Amniotic stem cell (primary cell): ENCODE data around the gene RGS12.

Experiments used
- DNase-seq: peaks from one replicate; lab custom pipeline; 2025; lab: John Stamatoyannopoulos, UW

RGS12 gene

DNA sequence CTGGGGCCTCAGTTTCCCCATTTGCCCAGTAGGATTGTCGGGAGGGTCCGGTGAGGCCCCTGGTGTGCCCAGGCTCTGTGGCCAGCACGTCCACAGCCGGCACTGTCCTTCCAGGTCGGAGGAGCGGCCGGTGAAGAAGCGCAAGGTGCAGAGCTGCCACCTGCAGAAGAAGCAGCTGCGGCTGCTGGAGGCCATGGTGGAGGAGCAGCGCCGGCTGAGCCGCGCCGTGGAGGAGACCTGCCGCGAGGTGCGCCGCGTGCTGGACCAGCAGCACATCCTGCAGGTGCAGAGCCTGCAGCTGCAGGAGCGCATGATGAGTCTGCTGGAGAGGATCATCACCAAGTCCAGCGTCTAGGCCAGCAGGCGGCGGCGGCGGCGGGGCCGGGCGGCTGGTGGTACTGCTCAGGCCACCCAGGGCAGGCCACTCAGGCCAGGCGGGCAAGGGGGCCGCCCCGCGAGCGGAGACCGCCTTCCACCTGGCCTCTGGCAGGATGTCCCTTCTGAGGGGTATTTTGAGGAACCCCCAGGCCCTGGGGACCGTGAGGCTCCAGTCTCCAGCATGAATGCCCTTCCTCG, 37.1 kb upstream of the RGS12 start:
- no peak for DNase-seq

DNA sequence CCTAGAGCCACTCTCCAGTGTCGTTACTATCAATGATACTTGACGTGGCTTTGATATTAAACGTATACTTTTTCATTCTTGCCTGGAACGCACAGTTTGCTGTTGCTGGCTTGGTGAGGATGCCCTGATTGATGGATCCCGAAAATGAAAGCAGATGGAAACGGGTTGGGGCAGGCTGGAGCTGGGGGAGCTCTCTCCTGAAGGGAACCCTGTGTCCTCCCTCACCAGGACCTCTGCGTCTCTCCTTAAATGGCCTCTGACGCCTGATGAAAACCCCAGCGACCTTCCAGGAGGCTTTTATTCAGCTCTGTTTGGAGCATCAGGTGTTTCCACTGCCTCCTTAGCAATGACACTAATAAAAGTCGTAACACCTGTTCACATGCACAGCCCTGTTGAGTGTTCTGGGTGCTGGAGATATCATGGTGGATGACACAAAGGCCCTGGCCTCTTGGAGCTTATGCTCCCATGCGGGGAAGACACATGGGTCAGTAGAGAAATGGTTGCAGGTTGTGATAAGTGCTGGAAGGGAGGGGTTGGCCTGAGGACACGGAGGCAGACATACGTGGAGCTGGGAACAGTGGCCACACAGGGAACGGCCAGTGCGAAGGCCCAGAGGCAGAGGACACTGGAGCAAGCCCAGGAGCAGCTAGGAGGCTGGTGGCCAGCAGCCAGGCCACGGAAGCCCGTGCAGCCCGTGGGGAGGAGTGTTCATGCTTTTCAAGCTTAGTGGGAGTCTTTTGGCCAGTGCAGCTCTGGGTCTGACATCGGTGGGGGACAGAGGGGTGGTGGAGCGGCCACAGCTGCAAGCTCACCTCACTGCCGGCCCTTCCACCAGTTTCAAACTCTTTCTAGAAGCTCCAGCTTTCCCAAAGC, 36.4 kb upstream of the RGS12 start:
- no peak for DNase-seq

DNA sequence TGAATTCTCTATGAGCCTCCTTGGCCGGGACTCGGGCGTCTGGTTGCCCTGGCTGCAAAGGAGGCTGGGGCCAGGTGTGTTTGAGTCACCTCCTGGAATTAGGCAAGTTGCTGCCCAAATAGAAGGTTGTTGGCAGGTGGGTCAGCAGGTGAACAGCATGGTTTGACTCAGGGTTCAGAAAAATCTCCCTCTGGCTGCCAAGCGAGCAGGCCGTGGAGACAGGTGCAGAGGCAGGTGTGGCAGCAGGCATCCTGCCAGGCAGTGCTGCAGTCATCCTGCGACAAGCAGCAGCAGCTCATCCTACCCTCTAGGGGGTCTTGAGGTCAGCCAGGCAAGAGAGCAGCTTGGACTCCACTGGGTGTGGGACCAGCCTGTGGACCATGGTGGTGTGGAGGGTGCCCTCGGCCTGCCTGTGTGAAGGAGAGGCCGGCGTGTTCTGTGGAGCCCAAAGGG, 35.7 kb upstream of the RGS12 start:
- DNase-seq: no peak

DNA sequence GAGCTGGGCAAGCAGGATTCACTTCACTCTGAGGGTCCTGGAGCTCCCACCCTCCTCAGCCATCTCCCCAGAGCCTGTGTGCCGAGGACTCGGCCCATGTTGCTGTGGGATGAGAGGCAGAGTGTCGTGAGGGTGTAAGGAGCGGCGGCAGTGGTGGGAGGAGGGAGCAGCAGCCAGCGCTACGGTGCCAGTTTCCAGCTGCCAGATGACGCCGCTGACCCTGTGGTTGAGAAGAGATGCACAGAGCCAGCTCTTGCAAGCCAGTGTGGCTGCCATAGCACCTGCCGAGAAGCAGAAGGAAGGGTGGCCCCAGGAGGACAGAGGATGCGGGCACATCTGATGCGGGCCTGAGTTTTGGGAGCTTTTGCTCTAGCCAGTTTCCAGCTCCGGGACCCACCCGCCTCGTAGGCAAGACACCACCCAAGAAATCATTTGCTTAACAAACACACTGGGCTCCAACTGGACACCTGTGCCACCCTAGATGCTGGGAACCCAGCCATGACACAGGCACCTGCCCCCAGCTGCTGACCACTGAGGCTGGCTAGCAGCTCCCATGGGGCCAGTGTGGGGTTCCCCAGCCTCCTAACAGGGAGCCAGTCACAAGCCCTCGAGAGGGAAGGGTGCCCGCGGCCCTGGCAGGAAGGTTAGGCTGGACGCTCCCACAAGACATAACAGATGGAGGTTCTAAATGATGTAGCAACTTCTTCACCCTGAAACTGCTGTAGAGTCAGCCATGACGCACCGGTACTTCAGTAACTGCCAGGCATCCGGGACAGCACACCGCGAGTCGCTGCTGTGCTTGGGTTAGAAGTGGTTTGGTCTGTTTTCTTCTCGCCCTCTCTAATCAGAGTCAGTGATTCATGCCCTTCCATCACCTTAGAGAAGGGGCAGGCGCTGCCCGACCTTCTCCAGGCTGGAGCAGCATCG, 35.0 kb upstream of the RGS12 start:
- DNase-seq: no peak

DNA sequence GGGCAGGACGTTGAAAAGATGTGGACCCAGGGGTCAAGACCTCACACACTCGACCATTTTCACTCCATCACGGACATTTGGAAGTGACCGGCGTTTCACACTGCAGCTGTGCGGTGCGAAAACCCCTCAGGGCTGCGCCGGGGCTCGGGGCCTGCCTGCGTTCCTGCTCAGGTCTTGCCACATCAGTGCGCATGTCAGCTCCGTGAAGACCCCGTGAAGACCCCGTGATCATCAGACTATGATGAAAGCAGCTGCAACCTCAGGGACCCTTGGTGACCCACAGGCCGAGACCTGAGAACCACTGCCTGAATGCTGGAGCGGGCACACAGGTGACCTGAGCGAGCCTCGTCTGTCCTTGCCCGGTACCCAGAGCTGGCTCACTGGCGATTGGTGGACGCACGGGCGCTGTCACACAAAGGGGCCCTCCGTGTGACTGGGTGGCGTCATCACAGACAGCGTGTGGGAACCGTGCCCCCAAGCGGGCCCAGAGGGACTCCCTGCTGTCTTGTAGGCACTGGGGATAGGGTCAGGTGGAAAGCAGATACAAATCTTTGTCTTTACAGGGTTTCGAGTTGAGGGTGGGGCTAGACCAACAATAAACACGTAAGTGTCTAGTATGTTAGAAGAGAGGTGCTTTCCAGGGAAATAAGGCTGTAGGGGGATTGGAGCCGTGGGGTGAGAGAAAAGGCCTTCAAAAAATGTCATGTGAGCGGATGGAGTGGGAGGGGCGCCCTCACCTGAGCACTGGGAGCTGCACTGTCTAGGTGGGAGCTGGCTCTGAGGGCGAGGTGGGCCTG, 31.2 kb upstream of the RGS12 start:
- no peak for DNase-seq

DNA sequence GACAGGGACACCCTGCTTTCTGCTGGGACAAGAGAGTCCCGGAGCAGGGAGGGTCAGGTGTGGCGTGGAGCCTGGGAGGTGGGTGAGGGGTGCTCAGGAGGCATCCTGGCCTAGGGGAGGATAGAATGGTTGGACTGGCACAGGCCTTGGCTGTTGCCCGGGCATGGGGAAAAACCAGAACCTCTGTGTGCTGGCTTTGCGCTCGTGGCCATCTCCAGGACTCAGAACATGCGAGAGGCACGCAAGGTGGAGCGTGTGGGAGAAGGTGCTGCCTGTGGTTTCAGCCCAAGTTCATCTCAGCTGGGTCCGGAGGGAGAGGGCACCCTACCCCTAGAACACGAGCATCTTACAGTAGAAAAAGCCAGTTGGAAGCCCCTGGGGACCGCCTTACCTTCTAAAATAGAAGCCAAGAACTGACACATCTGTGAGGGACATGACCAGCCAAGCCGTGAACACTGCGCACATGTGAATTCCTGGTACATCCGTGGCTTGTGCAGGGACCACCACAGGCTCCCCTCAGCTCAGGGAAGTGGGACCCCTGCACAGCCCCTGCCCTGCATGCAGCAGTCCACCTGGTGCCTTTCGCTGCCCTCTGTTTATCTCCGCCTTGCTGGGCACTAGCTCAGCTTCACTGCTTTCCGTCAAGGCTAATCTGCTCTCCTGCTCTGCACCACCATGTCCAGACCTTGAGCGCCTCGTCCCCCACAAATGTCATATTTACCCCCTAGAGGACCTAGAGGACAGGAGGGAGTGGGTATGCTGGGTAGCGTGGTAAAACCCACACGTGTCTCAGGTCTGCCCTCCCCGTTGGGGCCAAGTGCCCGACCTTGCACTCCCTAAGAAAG, 30.4 kb upstream of the RGS12 start:
- no peak for DNase-seq

DNA sequence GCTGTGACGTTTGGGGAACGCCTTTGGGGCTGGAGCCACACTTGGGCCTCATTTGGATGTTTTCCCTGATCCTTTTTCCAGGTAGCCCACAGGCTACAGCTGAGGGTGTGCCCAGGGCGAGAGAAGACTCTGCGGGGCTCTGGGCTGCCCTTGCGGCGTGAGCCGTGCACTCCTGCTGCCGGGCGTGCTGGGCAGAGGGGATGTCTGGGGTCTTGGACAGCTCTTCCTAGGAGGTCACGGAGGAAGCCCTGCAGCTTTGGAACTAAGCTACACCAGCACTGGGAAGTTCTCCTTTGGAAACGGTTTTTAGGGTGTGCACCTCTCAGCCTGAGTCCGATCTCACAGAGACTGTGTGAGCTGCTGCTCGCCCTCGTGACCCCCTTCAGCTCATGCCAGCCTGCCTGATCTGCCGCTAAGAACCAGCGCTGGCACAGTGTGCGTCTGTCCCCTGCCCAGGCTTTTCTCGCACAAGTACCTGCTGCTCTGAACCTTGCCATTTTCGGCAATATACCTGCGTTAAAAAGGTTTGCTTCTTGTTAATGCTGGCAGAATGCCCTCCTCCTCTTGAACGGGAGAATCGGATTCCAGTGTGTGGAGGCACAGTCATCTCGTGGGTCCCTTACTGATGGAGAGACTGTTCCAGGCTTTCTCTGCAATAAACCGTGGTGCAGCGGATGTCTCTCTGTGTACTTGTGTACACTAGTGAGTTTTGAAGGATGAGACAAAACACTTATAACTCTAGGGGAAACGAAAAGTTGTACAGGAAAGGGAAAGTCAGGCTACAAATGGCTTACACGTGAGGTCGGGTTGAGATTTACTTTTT, 29.6 kb upstream of the RGS12 start:
- DNase-seq: no peak

DNA sequence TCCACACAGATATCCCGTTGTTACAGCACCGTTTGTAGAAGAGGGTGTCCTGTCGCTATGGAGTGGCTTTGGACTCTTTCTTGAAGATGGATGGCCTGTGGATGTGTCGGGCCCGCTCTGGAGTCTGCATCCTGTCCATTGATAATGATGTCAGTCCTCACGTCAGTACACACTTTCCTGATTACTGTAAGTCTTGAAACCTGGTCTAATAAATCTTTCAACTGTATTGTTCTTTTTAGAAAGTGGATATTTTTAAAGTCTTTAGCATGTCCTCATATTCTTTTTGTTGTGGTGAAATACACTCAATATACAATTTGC, 29.0 kb upstream of the RGS12 start:
- DNase-seq: no peak

DNA sequence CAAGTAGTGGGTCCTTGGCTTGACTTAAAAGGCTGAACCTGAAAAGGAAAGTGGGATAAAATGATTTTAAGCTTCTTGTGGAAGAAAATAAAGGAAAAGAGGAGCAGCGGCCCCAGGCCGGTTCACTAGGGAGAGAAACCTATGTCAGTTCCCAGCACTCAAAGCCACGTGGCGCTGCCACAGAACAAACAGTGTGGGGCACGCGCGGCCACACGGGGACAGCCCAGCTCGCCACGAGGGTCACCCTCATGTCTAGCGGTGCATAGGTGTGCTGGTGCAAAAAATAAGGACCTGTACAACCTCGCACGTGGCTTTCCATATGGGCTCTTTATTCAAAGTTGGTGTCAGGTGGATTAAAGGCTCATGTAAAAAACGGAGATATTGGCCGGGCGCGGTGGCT, 26.7 kb upstream of the RGS12 start:
- DNase-seq: no peak

DNA sequence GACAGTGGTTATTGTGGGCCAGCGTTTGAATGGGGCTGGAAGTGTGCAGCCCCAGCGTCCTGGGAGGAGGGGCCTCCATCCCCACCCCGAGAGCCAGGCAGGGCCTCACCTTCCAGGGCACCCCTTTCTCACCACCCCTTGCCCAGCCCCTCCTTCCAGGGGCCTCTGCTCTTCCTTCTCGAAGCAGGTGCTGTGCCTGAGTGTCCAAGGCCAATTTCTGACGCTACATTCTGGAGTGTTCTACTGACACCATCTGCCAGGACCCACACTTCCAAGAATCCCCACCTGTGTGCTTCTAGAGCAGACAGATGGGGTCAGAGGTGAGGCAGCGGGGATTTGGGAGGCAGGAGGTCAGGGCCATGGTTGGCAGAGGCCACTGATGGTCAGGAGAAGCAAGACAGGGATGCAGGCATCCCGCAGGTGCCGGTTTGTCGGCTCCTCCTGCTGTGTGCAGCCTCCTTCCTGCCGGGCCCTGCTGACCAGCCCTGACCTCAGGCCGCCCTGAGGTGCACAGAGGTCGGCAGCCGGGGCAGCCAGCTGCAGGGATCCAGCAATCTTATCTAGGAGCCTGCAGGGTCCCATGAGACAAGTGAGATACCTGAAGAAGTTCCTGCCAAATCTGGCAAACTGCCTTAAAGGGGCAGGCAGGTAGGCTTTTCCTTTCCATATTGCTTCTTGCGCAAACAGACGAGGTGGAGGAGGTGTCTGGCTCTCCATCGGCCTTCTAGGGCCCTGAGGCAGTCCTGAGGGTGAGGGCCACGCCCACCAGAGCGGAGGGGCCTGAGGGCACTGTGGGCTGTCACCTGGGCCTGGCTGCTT, 25.0 kb upstream of the RGS12 start:
- no peak for DNase-seq

DNA sequence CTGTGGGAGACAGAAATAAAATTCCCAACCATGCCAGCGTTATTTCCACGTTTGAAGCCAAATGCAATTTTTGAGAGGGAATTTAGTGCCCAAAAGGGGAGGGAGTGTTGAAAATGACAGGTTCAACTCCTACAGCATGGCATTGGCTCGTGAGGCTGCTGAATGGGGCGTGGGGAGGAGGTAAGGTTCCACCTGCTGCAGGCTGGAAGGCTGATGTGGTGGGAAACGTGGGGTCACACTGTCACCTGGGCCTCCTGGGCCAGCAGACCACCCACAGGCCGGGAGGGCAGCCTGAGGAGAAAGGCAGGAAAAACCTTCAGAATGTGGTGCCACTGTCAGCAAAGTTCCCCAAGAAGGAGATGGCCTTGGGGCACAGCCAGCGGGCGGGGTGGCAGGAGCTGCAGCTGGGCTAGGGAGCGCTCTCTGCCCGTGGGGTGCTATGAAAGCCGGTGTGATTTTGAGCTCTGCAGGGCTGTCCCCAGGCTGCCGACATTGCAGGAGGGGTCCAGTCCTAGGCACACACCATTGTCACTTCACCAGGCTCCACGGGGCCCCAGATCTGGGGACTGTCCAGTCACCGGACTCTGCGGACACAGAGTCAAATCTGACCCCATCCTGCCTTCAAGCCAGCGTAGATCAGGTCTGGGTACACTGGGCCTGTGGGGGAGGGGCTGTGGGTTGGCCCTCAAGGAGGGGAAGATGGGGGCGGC, 24.3 kb upstream of the RGS12 start:
- DNase-seq: no peak

DNA sequence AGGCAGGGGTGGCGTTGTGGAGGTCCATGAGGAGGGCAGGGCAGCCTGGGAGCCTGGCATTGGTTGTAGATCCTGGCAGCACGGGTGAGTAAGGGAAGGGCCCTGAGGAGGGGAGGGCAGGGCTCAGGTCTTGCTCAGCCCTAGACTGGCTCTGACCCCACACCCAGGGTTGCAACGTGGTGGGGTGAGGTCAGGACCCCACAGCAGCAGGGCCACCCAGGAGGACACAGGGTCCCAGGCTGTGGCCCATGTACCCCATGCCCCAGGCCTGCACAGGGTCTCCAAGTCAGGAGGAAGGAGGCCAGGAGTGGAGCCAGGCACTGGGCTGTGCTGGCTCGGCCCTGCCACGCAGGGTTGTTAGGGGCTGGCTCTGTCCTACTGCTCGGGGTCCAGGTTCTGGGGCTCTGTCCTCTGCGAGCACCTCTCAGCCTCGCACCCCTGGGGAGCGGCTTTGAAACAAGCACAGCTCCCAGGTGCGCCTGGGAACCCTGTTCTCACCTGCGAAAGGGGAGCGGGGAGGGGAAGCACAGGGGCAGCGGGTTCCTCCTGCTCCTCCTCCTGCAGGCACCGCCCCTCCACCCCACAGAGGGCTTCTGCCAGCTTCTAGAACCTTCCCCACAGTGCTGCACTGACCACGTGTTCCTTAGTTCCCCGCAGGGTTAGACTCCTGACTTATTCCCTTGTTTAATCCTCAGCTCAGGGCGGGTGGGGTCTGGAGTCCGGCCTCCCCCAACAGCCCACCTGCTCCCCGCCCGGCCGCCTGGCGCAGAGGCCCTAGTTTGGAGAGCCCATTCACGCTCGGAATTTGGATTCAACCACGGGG, 23.5 kb upstream of the RGS12 start:
- DNase-seq: no peak

DNA sequence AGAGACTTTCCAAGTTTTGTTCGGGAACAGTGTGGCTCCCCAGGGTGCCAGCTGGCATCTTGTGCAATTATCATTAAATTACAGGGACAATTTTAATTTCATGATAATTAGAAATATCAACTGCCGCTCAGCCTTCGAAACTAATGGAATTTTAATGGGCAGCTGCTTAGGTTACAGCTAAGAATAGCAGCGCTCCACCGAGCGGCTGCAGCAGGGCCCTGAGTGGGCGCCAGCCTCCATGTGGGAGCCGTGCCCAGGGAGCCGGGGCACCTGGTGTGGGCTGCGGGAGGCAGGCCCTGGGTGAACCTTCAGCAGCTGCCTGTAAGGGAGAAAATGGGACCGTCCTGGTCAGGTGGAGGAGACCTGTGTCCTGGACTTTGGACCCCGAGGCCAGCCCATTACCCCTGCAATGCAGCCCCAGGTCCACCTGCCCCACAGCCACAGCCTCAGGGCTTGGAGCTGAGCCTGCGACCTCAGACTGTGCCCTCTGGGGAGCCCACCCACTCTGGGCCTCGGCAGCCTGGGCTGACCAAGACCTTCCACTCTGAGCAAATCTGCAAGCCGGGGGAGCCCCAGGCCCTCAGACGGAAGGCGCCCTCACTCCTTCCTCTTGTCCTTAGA, 22.7 kb upstream of the RGS12 start:
- no peak for DNase-seq

DNA sequence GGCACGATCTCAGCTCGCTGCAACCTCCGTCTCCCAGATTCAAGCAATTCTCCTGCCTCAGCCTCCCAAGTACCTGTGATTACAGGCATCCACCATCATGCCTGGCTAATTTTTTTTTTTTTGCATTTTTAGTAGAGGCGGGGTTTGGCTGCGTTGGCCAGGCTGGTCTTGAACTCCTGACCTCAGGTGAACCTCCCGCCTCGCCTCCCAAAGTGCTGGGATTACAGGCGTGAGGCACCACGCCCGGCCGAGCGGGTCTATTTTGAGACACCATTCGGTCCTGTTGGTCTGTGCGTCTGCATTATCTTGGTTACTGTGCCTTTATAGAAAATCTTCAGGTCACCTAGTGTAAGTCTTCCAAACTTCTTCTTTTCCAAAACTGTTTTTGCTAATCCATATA, 21.7 kb upstream of the RGS12 start:
- no peak for DNase-seq

DNA sequence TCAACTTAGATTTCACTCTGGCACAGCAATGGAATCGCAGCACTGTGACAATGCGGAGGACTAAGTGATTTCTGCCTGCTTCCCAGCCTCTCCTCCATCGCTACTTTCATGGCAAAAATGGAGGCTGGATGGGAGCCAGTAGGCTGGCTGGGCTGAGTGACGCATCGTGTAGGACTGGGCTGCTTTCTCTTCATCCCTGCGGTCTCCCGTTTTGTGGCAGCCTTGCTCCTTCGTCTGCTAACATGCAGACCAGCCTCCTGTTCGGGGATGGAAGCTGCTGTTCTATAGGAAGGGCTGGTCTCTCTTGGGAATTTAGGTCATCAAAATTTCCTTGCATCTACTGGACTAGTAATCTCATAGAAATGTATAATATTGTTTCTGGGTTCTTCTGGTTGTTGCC, 15.8 kb upstream of the RGS12 start:
- DNase-seq: no peak

DNA sequence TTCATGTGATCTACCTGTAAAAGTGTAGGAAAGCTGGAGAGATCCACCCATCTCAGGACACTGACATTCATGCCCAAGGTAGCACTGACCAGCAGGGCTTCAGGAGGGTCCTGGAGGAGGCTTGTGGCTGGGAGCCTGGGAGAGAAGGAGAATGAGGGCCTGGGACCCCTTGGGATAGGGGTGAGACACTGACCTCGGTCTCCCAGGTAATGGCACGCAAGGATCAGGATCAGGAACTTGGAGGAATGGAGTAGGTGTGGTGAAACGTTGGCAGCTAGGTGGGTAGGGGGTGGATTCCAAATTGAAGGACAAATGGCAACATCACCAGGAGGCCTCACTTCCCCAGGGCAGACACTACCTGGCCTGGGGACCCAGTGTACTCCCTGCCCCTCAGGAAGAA, 12.4 kb upstream of the RGS12 start:
- no peak for DNase-seq

DNA sequence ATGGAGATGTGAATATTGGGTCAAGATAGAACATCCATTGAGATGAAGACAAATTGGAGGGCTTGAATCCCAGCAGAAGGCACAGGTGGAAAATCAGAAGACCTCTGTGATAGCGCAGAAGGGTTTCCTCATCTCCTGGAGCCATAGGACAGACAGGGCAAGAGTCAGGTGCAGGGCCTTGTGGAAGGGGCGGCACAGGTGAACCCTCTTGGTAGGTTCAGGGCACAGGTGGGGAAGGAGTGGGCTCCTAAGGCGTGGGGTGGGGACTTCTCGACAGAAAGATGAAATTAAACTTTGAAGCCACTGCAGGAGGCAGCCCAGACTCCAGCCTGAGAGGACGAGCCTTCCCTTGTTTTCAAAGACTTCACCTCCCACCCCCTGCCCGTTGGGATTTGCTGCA, 9.3 kb upstream of the RGS12 start:
- DNase-seq: no peak
